K562 (cell line): ENCODE measurements around the gene PPP3CB. TPM values are rescaled to one million over a fixed set of nuclear protein-coding genes. Genes with fewer than 3 reads are reported as not detected.

ENCODE experiments used
- COPS2 ChIP-seq: fragments of 450-650 bp; conservative IDR thresholded peaks from 2 replicates; pipeline ENCODE4 v1.6.1; 2016; ENCODE audit warnings: mild to moderate bottlenecking, moderate library complexity
- CREM ChIP-seq: IDR thresholded peaks from 2 replicates; pipeline ENCODE4 v1.6.1; 2014; ENCODE audit warnings: antibody characterized with exemption, low read depth
- CSDE1 ChIP-seq, 2 experiments: fragments of 450-650 bp; IDR thresholded peaks; 2 replicates each; pipeline ENCODE4 v1.6.1; 2016; ENCODE audit warnings: mild to moderate bottlenecking in 1 of 2
- E2F6 ChIP-seq, 2 experiments: IDR thresholded peaks; 2 replicates each; pipeline ENCODE4 v1.6.1; 2011; ENCODE audit warnings: borderline replicate concordance in 1 of 2, control low read depth in 1 of 2, low read depth in 1 of 2, low read length in 1 of 2, mild to moderate bottlenecking in 1 of 2, mixed read lengths in 1 of 2, moderate library complexity in 1 of 2; ENCODE audit not compliant: insufficient read depth in 1 of 2, insufficient read length in 1 of 2, poor library complexity in 1 of 2, severe bottlenecking in 1 of 2; ENCODE audit errors: extremely low read depth in 1 of 2
- FUS ChIP-seq: fragments of 200-400 bp; formaldehyde crosslinking; optimal IDR thresholded peaks from 2 replicates; pipeline ENCODE3; 2017; ENCODE audit warnings: low read depth, low read length
- HNRNPLL ChIP-seq: fragments of 200-400 bp; formaldehyde crosslinking; IDR thresholded peaks from 2 replicates; pipeline ENCODE4 v1.6.1; 2017; ENCODE audit warnings: low read length, low read depth, mild to moderate bottlenecking; ENCODE audit not compliant: poor library complexity, severe bottlenecking
- JUNB ChIP-seq: fragments of 450-650 bp; formaldehyde crosslinking; conservative IDR thresholded peaks from 2 replicates; pipeline ENCODE4 v1.4.0; 2020; ENCODE audit warnings: mild to moderate bottlenecking
- MEIS2 ChIP-seq: fragments of 450-650 bp; IDR thresholded peaks from 2 replicates; pipeline ENCODE4 v1.6.1; 2014; ENCODE audit warnings: mild to moderate bottlenecking; ENCODE audit not compliant: partially characterized antibody
- NFRKB ChIP-seq: fragments of 450-650 bp; IDR thresholded peaks from 2 replicates; pipeline ENCODE4 v1.6.1; 2016; ENCODE audit warnings: low read depth
- NUFIP1 ChIP-seq: fragments of 450-650 bp; IDR thresholded peaks from 2 replicates; pipeline ENCODE4 v1.6.1; 2018; ENCODE audit not compliant: partially characterized antibody
- PCBP2 ChIP-seq: fragments of 200-400 bp; formaldehyde crosslinking; IDR thresholded peaks from 2 replicates; pipeline ENCODE4 v1.6.1; 2018; ENCODE audit warnings: low read length, low read depth, mild to moderate bottlenecking, moderate library complexity; ENCODE audit not compliant: poor library complexity, severe bottlenecking
- PML ChIP-seq: IDR thresholded peaks from 2 replicates; pipeline ENCODE4 v1.6.1; 2012; ENCODE audit warnings: low read length, inconsistent platforms
- PRDM10 ChIP-seq: fragments of 450-650 bp; IDR thresholded peaks from 2 replicates; pipeline ENCODE4 v1.6.1; 2018; ENCODE audit not compliant: partially characterized antibody
- SIN3A ChIP-seq, 2 experiments: fragments of 150-350 bp in 1 of 2; IDR thresholded peaks; 2 replicates each; pipeline ENCODE4 v1.6.1; 2011 to 2016; ENCODE audit warnings: borderline replicate concordance in 2 of 2, low read depth in 2 of 2, low read length in 2 of 2, mild to moderate bottlenecking in 2 of 2, moderate library complexity in 2 of 2; ENCODE audit not compliant: control insufficient read depth in 1 of 2
- TFAP4 ChIP-seq: sonication (generic); formaldehyde crosslinking; IDR thresholded peaks from 2 replicates; pipeline ENCODE4 v1.8.0; 2022; ENCODE audit warnings: missing genetic modification reagents, mild to moderate bottlenecking, moderate library complexity, borderline replicate concordance
- YY1 ChIP-seq, 3 experiments: IDR thresholded peaks; 2 replicates each; pipeline ENCODE4 v1.6.1; 2011; ENCODE audit warnings: low read length in 2 of 3, mild to moderate bottlenecking in 2 of 3, moderate library complexity in 2 of 3, borderline replicate concordance in 1 of 3, control low read depth in 1 of 3, low read depth in 1 of 3; ENCODE audit not compliant: insufficient read depth in 3 of 3, insufficient replicate concordance in 2 of 3, control insufficient read depth in 1 of 3, insufficient read length in 1 of 3; ENCODE audit errors: extremely low read depth in 1 of 3
- ZSCAN29 ChIP-seq: fragments of 450-650 bp; IDR thresholded peaks from 2 replicates; pipeline ENCODE4 v1.6.1; 2017
- polyA plus RNA-seq, 8 experiments: library from polyadenylated mRNA; depleted of rRNA in 4 of 8; stranded (reverse) in 5 of 8; unstranded in 3 of 8; fragments of >200 nt; fragmentation: Nextera tagmentation in 2 of 8; fragmentation: Illumina TruSeq in 1 of 8; extraction: Ambion mirVana in 2 of 8; extraction: Trizol in 1 of 8; gene quantifications; 2 replicates each; pipeline versions ENCODE4 v1.2.1 to v1.2.3, GENCODE V29; 2011 to 2014; ENCODE audit warnings: inconsistent platforms in 1 of 8, missing spikeins in 1 of 8
- total RNA-seq, 7 experiments: library from RNA; depleted of rRNA in 6 of 7; stranded (reverse); fragments of >200 nt in 6 of 7; fragmentation: Illumina TruSeq in 2 of 7; extraction: Trizol in 2 of 7; gene quantifications; 2 replicates each; pipeline versions ENCODE4 v1.2.1 to v1.2.3, GENCODE V29; 2011 to 2021; ENCODE audit warnings: low replicate concordance in 1 of 7
- TF ChIP-seq, protein P1 (sequence below): fragments of 450-650 bp; formaldehyde crosslinking; IDR thresholded peaks from 2 replicates; pipeline ENCODE4 v1.4.0; 2020; ENCODE audit warnings: mild to moderate bottlenecking
- TF ChIP-seq, protein P2 (sequence below): fragments of 200-800 bp; sonication (Bioruptor generic); IDR thresholded peaks from 2 replicates; pipeline ENCODE4 v1.6.1; 2017; ENCODE audit warnings: missing genetic modification characterization, missing compliant biosample characterization

Gene PPP3CB
- total and polyA plus RNA-seq, 9 of the 15 experiments (the other 6 are each of a cell fraction or from before 2014, with no cell fraction given) = 9.6 to 27.6 (median 17.8) TPM

DNA sequence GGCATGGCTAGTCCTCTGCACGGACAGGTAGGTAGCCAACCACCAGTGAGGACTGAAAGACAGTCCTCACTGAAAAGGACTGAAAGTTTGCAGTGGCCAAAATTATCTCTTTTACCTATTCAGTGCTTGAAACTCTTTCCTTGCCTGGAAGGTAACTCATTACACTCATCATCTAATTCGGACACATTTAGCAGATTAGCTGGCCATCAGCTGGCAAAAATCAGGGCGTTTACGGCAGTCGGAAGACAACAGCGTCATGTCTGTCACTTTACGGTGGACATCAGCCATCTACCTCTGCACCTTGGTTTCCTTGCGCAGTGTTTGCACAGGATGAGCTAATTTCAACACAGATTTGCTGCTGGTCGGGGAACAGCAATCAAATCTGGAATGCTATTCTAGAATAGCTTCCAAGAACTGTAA, 82.7 kb downstream of the PPP3CB start (continued):
- TF ChIP-seq E2F6 (IDR thresholded peaks at IDR 0.05; ENCODE audit: borderline replicate concordance in 1 of 2, extremely low read depth in 1 of 2, insufficient read depth in 1 of 2, insufficient read length in 1 of 2, low read depth in 1 of 2, low read length in 1 of 2, poor library complexity in 1 of 2, severe bottlenecking in 1 of 2) (no peak), ZSCAN29 (no peak), SIN3A (IDR thresholded peaks at IDR 0.05; ENCODE audit: borderline replicate concordance in 2 of 2, control insufficient read depth in 1 of 2, low read depth in 2 of 2, low read length in 2 of 2) (peak in 1 of 2 experiments; percentile 91; a peak in 1 of 4 replicates), TFAP4 (CRISPR knock-in tag) (peak; percentile 91), YY1 (IDR thresholded peaks at IDR 0.05; ENCODE audit: borderline replicate concordance in 1 of 3, control insufficient read depth in 1 of 3, extremely low read depth in 1 of 3, insufficient read depth in 3 of 3, insufficient read length in 1 of 3, insufficient replicate concordance in 2 of 3, low read depth in 1 of 3, low read length in 2 of 3) (peak in 2 of 3 experiments; percentile 27 to 76), HNRNPLL (peak; percentile 88), MEIS2 (peak; percentile 59), CSDE1 (IDR thresholded peaks at IDR 0.05) (peak in 1 of 2 experiments; percentile 47; a peak in 1 of 4 replicates), NUFIP1 (no peak), NFRKB (0 out of 2 replicates have a peak, but pooled peaks have one; percentile 34), JUNB (CRISPR knock-in tag) (no peak), COPS2 (no peak), PML (0 out of 2 replicates have a peak, but pooled peaks have one; percentile 36), PRDM10 (no peak), CREM (peak; percentile 91), FUS (no peak), PCBP2 (no peak)
- TF ChIP-seq, protein P1, sequence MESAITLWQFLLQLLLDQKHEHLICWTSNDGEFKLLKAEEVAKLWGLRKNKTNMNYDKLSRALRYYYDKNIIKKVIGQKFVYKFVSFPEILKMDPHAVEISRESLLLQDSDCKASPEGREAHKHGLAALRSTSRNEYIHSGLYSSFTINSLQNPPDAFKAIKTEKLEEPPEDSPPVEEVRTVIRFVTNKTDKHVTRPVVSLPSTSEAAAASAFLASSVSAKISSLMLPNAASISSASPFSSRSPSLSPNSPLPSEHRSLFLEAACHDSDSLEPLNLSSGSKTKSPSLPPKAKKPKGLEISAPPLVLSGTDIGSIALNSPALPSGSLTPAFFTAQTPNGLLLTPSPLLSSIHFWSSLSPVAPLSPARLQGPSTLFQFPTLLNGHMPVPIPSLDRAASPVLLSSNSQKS (CRISPR knock-in tag) = no peak
- TF ChIP-seq, protein P2, sequence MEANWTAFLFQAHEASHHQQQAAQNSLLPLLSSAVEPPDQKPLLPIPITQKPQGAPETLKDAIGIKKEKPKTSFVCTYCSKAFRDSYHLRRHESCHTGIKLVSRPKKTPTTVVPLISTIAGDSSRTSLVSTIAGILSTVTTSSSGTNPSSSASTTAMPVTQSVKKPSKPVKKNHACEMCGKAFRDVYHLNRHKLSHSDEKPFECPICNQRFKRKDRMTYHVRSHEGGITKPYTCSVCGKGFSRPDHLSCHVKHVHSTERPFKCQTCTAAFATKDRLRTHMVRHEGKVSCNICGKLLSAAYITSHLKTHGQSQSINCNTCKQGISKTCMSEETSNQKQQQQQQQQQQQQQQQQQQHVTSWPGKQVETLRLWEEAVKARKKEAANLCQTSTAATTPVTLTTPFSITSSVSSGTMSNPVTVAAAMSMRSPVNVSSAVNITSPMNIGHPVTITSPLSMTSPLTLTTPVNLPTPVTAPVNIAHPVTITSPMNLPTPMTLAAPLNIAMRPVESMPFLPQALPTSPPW (CRISPR knock-in tag) = no peak
